ENCODE results near the gene ZBTB25. TPM values are rescaled to one million over a fixed set of nuclear protein-coding genes. Genes with fewer than 3 reads are reported as not detected.

Gene ZBTB25
- total RNA-seq, 1 experiment from 2014 or later, result 10.0 TPM

GRCh38 chr14:64422005-64422404 lies 81.6 kb downstream of the ZBTB25 start:
- no peak overlapping the region for H3K27ac Mint-ChIP-seq (ENCODE audit: unreplicated experiment)
- H3K27me3 ChIP-seq (replicated peaks; ENCODE audit: control insufficient read depth, insufficient read depth, low read length), result no peaks in the 10 kb centered on the region
- peaks cover 2% of the 10 kb centered on the region for H3K36me3 ChIP-seq (ENCODE audit: control insufficient read depth, insufficient read depth, low read length)
- intact Hi-C loops (cut with micrococcal nuclease; ENCODE audit: unreplicated experiment), result no loop called here
- DNase-seq, result no peak
- no peaks in the 10 kb centered on the region for H3K4me1 Mint-ChIP-seq (ENCODE audit: low read depth, unreplicated experiment)
- H3K36me3 Mint-ChIP-seq (ENCODE audit: insufficient read depth, unreplicated experiment), result peaks cover 93% of the 10 kb centered on the region
- TF ChIP-seq, protein P1, sequence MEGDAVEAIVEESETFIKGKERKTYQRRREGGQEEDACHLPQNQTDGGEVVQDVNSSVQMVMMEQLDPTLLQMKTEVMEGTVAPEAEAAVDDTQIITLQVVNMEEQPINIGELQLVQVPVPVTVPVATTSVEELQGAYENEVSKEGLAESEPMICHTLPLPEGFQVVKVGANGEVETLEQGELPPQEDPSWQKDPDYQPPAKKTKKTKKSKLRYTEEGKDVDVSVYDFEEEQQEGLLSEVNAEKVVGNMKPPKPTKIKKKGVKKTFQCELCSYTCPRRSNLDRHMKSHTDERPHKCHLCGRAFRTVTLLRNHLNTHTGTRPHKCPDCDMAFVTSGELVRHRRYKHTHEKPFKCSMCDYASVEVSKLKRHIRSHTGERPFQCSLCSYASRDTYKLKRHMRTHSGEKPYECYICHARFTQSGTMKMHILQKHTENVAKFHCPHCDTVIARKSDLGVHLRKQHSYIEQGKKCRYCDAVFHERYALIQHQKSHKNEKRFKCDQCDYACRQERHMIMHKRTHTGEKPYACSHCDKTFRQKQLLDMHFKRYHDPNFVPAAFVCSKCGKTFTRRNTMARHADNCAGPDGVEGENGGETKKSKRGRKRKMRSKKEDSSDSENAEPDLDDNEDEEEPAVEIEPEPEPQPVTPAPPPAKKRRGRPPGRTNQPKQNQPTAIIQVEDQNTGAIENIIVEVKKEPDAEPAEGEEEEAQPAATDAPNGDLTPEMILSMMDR (IDR thresholded peaks at IDR 0.05; ENCODE audit: insufficient read depth in 1 of 2, low read depth in 1 of 2, low read length in 1 of 2, severe bottlenecking in 1 of 2, unreplicated experiment in 1 of 2), result no peak
- H3K4me1 ChIP-seq, result no peaks in the 10 kb centered on the region
- H3K9me3 ChIP-seq, result no peaks in the 10 kb centered on the region
- CTCF ChIA-PET, result no interaction called here
- H3K27me3 Mint-ChIP-seq (ENCODE audit: insufficient read depth, unreplicated experiment), result no peaks in the 10 kb centered on the region
- TSS peak; percentile 8 for BruUV-seq (replicated peaks)
- H3K4me3 ChIP-seq (ENCODE audit: low read depth, low read length), result no peak overlapping the region
- POLR2A ChIA-PET, result no interaction called here
- no peak overlapping the region for H3K4me3 Mint-ChIP-seq (ENCODE audit: unreplicated experiment)
- no peaks in the 10 kb centered on the region for H3K9me3 Mint-ChIP-seq (ENCODE audit: unreplicated experiment)

DNA sequence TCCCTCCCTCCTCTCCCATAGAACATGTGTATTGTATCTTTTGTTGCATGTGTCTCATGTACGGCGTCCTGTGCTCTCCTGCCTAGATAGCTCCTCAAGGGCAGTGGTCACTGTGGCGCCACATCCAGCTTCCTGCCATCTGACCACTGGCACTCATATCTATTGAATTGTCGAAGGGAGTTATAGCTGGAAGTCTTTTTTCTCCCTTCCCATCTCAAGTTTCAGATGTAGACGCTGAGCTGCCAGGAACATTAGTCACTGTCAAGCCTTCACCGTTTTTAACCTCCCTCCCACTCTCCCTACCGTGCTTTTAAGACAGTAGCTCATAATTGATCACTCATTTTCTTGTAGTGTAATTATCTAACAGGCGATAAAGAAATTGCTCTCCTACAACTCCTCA lies 82.5 kb downstream of the ZBTB25 start:
- no peak overlapping the region for H3K27ac Mint-ChIP-seq (ENCODE audit: unreplicated experiment)
- CTCF ChIA-PET, result no interaction called here
- H3K36me3 Mint-ChIP-seq (ENCODE audit: insufficient read depth, unreplicated experiment), result peaks cover 86% of the 10 kb centered on the region
- Histone ChIP-seq H3K4me1 (no peaks in the 10 kb centered on the region), H3K36me3 (ENCODE audit: control insufficient read depth, insufficient read depth, low read length) (peaks cover 2% of the 10 kb centered on the region), H3K9me3 (no peaks in the 10 kb centered on the region), H3K4me3 (ENCODE audit: low read depth, low read length) (no peak overlapping the region), H3K27me3 (replicated peaks; ENCODE audit: control insufficient read depth, insufficient read depth, low read length) (no peaks in the 10 kb centered on the region)
- H3K27me3 Mint-ChIP-seq (ENCODE audit: insufficient read depth, unreplicated experiment), result no peaks in the 10 kb centered on the region
- intact Hi-C loops (cut with micrococcal nuclease; ENCODE audit: unreplicated experiment), result no loop called here
- POLR2A ChIA-PET, result no interaction called here
- TF ChIP-seq, protein P1 (IDR thresholded peaks at IDR 0.05; ENCODE audit: insufficient read depth in 1 of 2, low read depth in 1 of 2, low read length in 1 of 2, severe bottlenecking in 1 of 2, unreplicated experiment in 1 of 2), result no peak
- DNase-seq, result no peak
- no TSS peak for BruUV-seq (replicated peaks)
- H3K4me1 Mint-ChIP-seq (ENCODE audit: low read depth, unreplicated experiment), result no peaks in the 10 kb centered on the region
- no peak overlapping the region for H3K4me3 Mint-ChIP-seq (ENCODE audit: unreplicated experiment)
- no peaks in the 10 kb centered on the region for H3K9me3 Mint-ChIP-seq (ENCODE audit: unreplicated experiment)

- H3K4me1 Mint-ChIP-seq (ENCODE audit: low read depth, unreplicated experiment), result no peaks in the 10 kb centered on the region
- TF ChIP-seq, protein P1 (IDR thresholded peaks at IDR 0.05; ENCODE audit: insufficient read depth in 1 of 2, low read depth in 1 of 2, low read length in 1 of 2, severe bottlenecking in 1 of 2, unreplicated experiment in 1 of 2), result no peak
- DNase-seq, result no peak
- no peaks in the 10 kb centered on the region for H3K4me1 ChIP-seq
- no peaks in the 10 kb centered on the region for H3K27me3 Mint-ChIP-seq (ENCODE audit: insufficient read depth, unreplicated experiment)
- POLR2A ChIA-PET, result no interaction called here
- H3K9me3 Mint-ChIP-seq (ENCODE audit: unreplicated experiment), result no peaks in the 10 kb centered on the region
- BruUV-seq (replicated peaks), result no TSS peak
- no peak overlapping the region for H3K4me3 ChIP-seq (ENCODE audit: low read depth, low read length)
- no peak overlapping the region for H3K27ac Mint-ChIP-seq (ENCODE audit: unreplicated experiment)
- H3K36me3 ChIP-seq (ENCODE audit: control insufficient read depth, insufficient read depth, low read length), result peaks cover 2% of the 10 kb centered on the region
- no peak overlapping the region for H3K4me3 Mint-ChIP-seq (ENCODE audit: unreplicated experiment)
- peaks cover 83% of the 10 kb centered on the region for H3K36me3 Mint-ChIP-seq (ENCODE audit: insufficient read depth, unreplicated experiment)
- H3K27me3 ChIP-seq (replicated peaks; ENCODE audit: control insufficient read depth, insufficient read depth, low read length), result no peaks in the 10 kb centered on the region
- CTCF ChIA-PET, result interaction anchor here (1.2 to 1.3 kb wide), 2 partner anchors 11 to 75 kb away, joined by 3 to 4 read pairs; no protein-coding TSS in a partner anchor
- intact Hi-C loops (cut with micrococcal nuclease; ENCODE audit: unreplicated experiment), result no loop called here
- H3K9me3 ChIP-seq, result no peaks in the 10 kb centered on the region
Observed at GRCh38 chr14:64419003-64419402, 84.6 kb downstream of the ZBTB25 start.

Measured in Caco-2 (cell line).